Activated CD8-positive, alpha-beta memory T cell treated with anti-CD3 and anti-CD28 coated beads, Interleukin-2, amount 10 ng/mL, durations not matched to agents 7 days and 5 days (primary cell): ENCODE data around the gene CRIM1. TPM values are rescaled to one million over a fixed set of nuclear protein-coding genes. Genes with fewer than 3 reads are reported as not detected.

Experiments used
- ATAC-seq: fragments of 150-1000 bp; cut with Tn5 transposase; one replicate; pipeline ENCODE4 v1.10.0; 2021; ENCODE audit warnings: moderate library complexity
- CTCF ChIA-PET: fragments of 350-600 bp; sonication (Branson Sonifier 250); formaldehyde crosslinking; loops from one replicate; lab custom pipeline; 2021; ENCODE audit warnings: antibody characterized with exemption; lab: Charles Lee
- DNase-seq: peaks from one replicate; pipeline ENCODE4 v3.0.0-alpha.2; 2020
- H3K27ac Mint-ChIP-seq: one replicate; pipeline ENCODE4 v1.8.0; 2021; ENCODE audit warnings: mild to moderate bottlenecking, mixed read lengths
- H3K27me3 Mint-ChIP-seq: one replicate; pipeline ENCODE4 v1.8.0; 2021; ENCODE audit warnings: mixed read lengths
- H3K36me3 Mint-ChIP-seq: one replicate; pipeline ENCODE4 v1.8.0; 2021; ENCODE audit warnings: mild to moderate bottlenecking, mixed read lengths
- H3K4me1 Mint-ChIP-seq: one replicate; pipeline ENCODE4 v1.8.0; 2021; ENCODE audit warnings: mixed read lengths
- H3K4me3 Mint-ChIP-seq: one replicate; pipeline ENCODE4 v1.8.0; 2021; ENCODE audit warnings: mild to moderate bottlenecking, moderate library complexity, mixed read lengths
- H3K9me3 Mint-ChIP-seq: one replicate; pipeline ENCODE4 v1.8.0; 2022; ENCODE audit warnings: low read depth, mixed read lengths
- total RNA-seq, 2 experiments: library from RNA; stranded (reverse); gene quantifications; one replicate each; pipeline ENCODE4 v1.2.3, GENCODE V29; 2021

CRIM1 gene
- total RNA-seq, 2 experiments from 2014 or later = 12.6 to 17.6 TPM

GRCh38 chr2:36455788-36456187, 100.2 kb downstream of the CRIM1 start:
- Mint-ChIP-seq H3K36me3 (no peaks in the 10 kb centered on the region), H3K4me1 (no peaks in the 10 kb centered on the region), H3K9me3 (no peaks in the 10 kb centered on the region), H3K4me3 (no peak overlapping the region), H3K27me3 (no peaks in the 10 kb centered on the region), H3K27ac (no peak overlapping the region)
- no peak for DNase-seq
- ATAC-seq = no peak
- CTCF ChIA-PET = no interaction called here

- no peak overlapping the region for H3K4me3 Mint-ChIP-seq
- no peaks in the 10 kb centered on the region for H3K4me1 Mint-ChIP-seq
- H3K9me3 Mint-ChIP-seq = no peaks in the 10 kb centered on the region
- no peaks in the 10 kb centered on the region for H3K27me3 Mint-ChIP-seq
- CTCF ChIA-PET = no interaction called here
- H3K36me3 Mint-ChIP-seq = no peaks in the 10 kb centered on the region
- DNase-seq = no peak
- no peak overlapping the region for H3K27ac Mint-ChIP-seq
- ATAC-seq = no peak
Measured at GRCh38 chr2:36456227-36457175, 100.9 kb downstream of the CRIM1 start.

- H3K4me3 Mint-ChIP-seq = no peak overlapping the region
Measured at GRCh38 chr2:36458106-36458505, 102.5 kb downstream of the CRIM1 start.

GRCh38 chr2:36459725-36460137, 104.2 kb downstream of the CRIM1 start:
- DNase-seq = no peak
- H3K27ac Mint-ChIP-seq = no peak overlapping the region
- CTCF ChIA-PET = no interaction called here
- no peak for ATAC-seq
- no peaks in the 10 kb centered on the region for H3K9me3 Mint-ChIP-seq
- peaks cover 2% of the 10 kb centered on the region for H3K4me1 Mint-ChIP-seq
- H3K4me3 Mint-ChIP-seq = no peak overlapping the region
- no peaks in the 10 kb centered on the region for H3K36me3 Mint-ChIP-seq
- no peaks in the 10 kb centered on the region for H3K27me3 Mint-ChIP-seq

More at GRCh38 chr2:36458106-36458505, 102.5 kb downstream of the CRIM1 start:
- H3K27ac Mint-ChIP-seq = no peak overlapping the region
- CTCF ChIA-PET = no interaction called here
- no peaks in the 10 kb centered on the region for H3K27me3 Mint-ChIP-seq
- no peak for ATAC-seq
- no peaks in the 10 kb centered on the region for H3K36me3 Mint-ChIP-seq
- no peak for DNase-seq
- no peaks in the 10 kb centered on the region for H3K4me1 Mint-ChIP-seq
- no peaks in the 10 kb centered on the region for H3K9me3 Mint-ChIP-seq

- no peak overlapping the region for H3K4me3 Mint-ChIP-seq
- H3K27me3 Mint-ChIP-seq = no peaks in the 10 kb centered on the region
- DNase-seq (no peak), ATAC-seq (peak; percentile 85)
- H3K36me3 Mint-ChIP-seq = no peaks in the 10 kb centered on the region
- H3K4me1 Mint-ChIP-seq = peaks cover 2% of the 10 kb centered on the region
- CTCF ChIA-PET = interaction anchor here (0.9 to 1.3 kb wide), 2 partner anchors 19 to 203 kb away, joined by 3 to 4 read pairs; no protein-coding TSS in a partner anchor
- no peak overlapping the region for H3K27ac Mint-ChIP-seq
- no peaks in the 10 kb centered on the region for H3K9me3 Mint-ChIP-seq
Measured at GRCh38 chr2:36461039-36461681, 105.6 kb downstream of the CRIM1 start.

GRCh38 chr2:36462311-36462935, 106.8 kb downstream of the CRIM1 start:
- CTCF ChIA-PET = interaction anchor here (1.3 kb wide), 1 partner anchor 20 kb away, joined by 3 read pairs; no protein-coding TSS in a partner anchor
- Mint-ChIP-seq H3K27me3 (no peaks in the 10 kb centered on the region), H3K4me3 (no peak overlapping the region), H3K9me3 (no peaks in the 10 kb centered on the region), H3K4me1 (peaks cover 2% of the 10 kb centered on the region), H3K36me3 (no peaks in the 10 kb centered on the region), H3K27ac (no peak overlapping the region)
- ATAC-seq (no peak), DNase-seq (no peak)

GRCh38 chr2:36463365-36463764, 107.8 kb downstream of the CRIM1 start:
- CTCF ChIA-PET = no interaction called here
- no peaks in the 10 kb centered on the region for H3K36me3 Mint-ChIP-seq
- DNase-seq = no peak
- no peak for ATAC-seq
- peaks cover 2% of the 10 kb centered on the region for H3K4me1 Mint-ChIP-seq
- H3K4me3 Mint-ChIP-seq = no peak overlapping the region
- no peaks in the 10 kb centered on the region for H3K27me3 Mint-ChIP-seq
- H3K27ac Mint-ChIP-seq = no peak overlapping the region
- H3K9me3 Mint-ChIP-seq = no peaks in the 10 kb centered on the region

DNA sequence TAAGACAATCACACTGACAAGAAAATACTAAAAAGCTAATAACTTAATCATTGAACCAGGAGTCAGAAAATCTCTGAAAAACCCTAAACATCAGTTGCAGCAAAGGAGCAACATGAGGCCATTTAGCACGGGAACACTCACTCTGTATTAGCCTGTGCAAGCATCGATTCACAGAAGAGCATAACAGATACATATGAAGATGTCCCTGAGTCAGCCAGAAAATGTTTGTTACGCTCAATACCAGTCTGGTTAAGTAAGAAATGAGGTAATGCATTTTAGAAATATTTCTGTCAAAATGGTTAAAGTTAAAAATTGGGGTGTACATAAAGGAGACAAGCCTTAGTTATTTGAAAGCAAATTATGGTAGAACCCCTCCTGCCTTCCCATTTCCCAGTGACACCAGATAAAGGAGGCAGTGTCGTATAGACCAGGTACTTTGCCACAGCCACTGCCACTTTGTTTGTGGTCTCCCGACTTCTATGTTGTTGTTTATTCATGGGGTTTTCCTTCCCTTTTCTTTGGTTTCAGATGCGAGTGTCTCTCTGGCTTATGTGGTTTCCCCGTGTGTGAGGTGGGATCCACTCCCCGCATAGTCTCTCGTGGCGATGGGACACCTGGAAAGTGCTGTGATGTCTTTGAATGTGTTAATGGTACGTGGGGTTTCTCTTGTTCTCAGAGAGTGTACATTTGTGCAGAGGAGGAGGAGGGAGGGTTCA, 108.6 kb downstream of the CRIM1 start:
- CTCF ChIA-PET = no interaction called here
- Mint-ChIP-seq H3K27ac (no peak overlapping the region), H3K27me3 (no peaks in the 10 kb centered on the region), H3K9me3 (no peaks in the 10 kb centered on the region), H3K36me3 (no peaks in the 10 kb centered on the region), H3K4me3 (no peak overlapping the region), H3K4me1 (peaks cover 2% of the 10 kb centered on the region)
- ATAC-seq (no peak), DNase-seq (no peak)

DNA sequence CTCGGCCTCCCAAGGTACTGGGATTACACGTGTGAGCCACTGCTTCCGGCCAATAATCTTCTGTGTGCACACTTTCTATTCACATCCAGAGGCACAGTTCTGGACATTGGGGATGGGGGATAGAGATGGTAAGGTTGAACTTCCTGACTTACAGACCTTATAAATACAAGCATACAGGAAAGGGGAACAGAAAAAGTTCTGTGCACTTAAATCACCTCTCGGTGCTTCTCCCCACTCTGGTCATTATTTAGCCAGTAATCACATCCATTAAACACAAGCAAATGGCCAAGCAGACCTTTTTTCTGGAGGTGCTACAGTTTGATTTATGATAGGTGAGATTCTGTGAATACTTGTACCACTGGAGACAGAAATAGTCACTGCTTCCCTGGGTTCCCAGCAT, 110.6 kb downstream of the CRIM1 start:
- Mint-ChIP-seq H3K27ac (no peak overlapping the region), H3K4me3 (no peak overlapping the region), H3K27me3 (no peaks in the 10 kb centered on the region), H3K9me3 (no peaks in the 10 kb centered on the region), H3K4me1 (peaks cover 2% of the 10 kb centered on the region), H3K36me3 (no peaks in the 10 kb centered on the region)
- CTCF ChIA-PET = no interaction called here
- ATAC-seq (no peak), DNase-seq (no peak)

DNA sequence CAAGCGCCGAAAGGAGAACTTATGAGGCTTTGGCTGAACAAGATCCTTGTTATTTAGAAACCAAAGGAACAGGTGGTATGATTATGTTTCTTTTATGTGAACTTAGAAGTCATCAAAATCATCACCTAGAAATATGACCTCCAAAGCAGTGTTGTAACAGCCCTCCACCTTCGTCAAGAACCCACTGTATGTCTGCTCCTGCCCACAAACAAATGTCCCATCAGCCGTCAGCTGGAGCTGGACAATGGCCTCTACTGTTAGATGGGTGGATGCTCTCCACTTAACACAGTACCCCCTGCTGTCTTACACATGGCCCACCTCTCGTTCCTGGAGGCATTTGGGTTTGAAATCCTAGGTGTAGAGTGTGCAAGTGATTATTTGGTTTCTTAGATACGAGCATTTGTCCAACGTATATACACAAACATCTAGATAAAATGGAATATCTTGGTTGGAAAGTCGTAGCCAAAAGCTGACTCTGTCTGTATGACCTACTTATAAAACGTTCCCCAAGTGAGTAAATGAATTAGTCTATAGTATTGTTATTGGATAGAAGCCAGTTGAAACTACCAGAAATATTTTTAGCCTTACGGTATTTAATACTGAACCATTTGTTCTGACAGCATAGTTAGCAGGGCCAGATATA, 113.0 kb downstream of the CRIM1 start:
- H3K9me3 Mint-ChIP-seq = peaks cover 2% of the 10 kb centered on the region
- no peak overlapping the region for H3K4me3 Mint-ChIP-seq
- ATAC-seq (no peak), DNase-seq (no peak)
- peaks cover 2% of the 10 kb centered on the region for H3K4me1 Mint-ChIP-seq
- H3K36me3 Mint-ChIP-seq = no peaks in the 10 kb centered on the region
- H3K27ac Mint-ChIP-seq = no peak overlapping the region
- H3K27me3 Mint-ChIP-seq = no peaks in the 10 kb centered on the region
- CTCF ChIA-PET = no interaction called here

- Mint-ChIP-seq H3K4me1 (peaks cover 2% of the 10 kb centered on the region), H3K4me3 (no peak overlapping the region), H3K36me3 (peaks cover 1% of the 10 kb centered on the region), H3K27ac (no peak overlapping the region), H3K27me3 (no peaks in the 10 kb centered on the region), H3K9me3 (peaks cover 2% of the 10 kb centered on the region)
- no peak for DNase-seq
- ATAC-seq = no peak
- CTCF ChIA-PET = no interaction called here
Measured at GRCh38 chr2:36469106-36469477, 113.5 kb downstream of the CRIM1 start.

- Mint-ChIP-seq H3K36me3 (peaks cover 2% of the 10 kb centered on the region), H3K4me3 (no peak overlapping the region), H3K4me1 (no peaks in the 10 kb centered on the region), H3K27me3 (no peaks in the 10 kb centered on the region), H3K9me3 (peaks cover 2% of the 10 kb centered on the region), H3K27ac (no peak overlapping the region)
- CTCF ChIA-PET = no interaction called here
- DNase-seq (no peak), ATAC-seq (no peak)
Measured at GRCh38 chr2:36469710-36470109, 114.1 kb downstream of the CRIM1 start.

DNA sequence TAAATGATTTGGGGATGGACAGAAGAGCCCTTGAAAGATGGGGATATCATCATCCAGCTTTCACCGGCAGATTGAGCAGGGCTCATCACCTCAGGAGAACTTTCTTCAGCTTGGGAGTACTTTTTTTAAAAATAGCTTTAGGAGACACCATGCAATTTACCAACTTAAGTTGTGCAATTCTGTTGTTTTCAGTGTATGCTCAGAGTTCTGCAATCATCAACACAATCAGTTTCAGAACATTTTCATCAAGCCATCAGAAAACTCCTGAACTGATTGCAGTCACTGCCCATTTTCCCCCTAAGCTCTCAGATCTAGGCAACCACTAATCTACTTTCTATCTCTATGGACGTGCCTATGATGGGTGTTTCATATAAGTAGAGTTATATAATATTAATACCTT, 117.7 kb downstream of the CRIM1 start:
- H3K4me3 Mint-ChIP-seq = no peak overlapping the region
- no peaks in the 10 kb centered on the region for H3K4me1 Mint-ChIP-seq

More for the DNA sequence above, 117.7 kb downstream of the CRIM1 start:
- Mint-ChIP-seq H3K36me3 (peaks cover 22% of the 10 kb centered on the region), H3K9me3 (peaks cover 13% of the 10 kb centered on the region), H3K27me3 (no peaks in the 10 kb centered on the region), H3K27ac (no peak overlapping the region)
- CTCF ChIA-PET = no interaction called here
- ATAC-seq = no peak
- DNase-seq = no peak
